WI38 (cell line): ENCODE measurements around the gene SLC25A39.
"Not testable (repeated sequence)": the region's sequence is repeated elsewhere in the genome, so short reads cannot be mapped to it uniquely, and the experiment has no call there.

ENCODE experiments used
- H3K4me3 ChIP-seq: 2 replicates; pipeline ENCODE4 v1.5.1; 2011; ENCODE audit warnings: low read depth, mild to moderate bottlenecking, control low read depth, low read length
- TF ChIP-seq, protein P1 (sequence below): IDR thresholded peaks from 2 replicates; pipeline ENCODE4 v1.5.1; 2012; ENCODE audit warnings: low read depth, mild to moderate bottlenecking, control low read depth, low read length

Gene SLC25A39

GRCh38 chr17:44348234-44348987 lies 23.8 kb upstream of the SLC25A39 start:
- TF ChIP-seq, protein P1, sequence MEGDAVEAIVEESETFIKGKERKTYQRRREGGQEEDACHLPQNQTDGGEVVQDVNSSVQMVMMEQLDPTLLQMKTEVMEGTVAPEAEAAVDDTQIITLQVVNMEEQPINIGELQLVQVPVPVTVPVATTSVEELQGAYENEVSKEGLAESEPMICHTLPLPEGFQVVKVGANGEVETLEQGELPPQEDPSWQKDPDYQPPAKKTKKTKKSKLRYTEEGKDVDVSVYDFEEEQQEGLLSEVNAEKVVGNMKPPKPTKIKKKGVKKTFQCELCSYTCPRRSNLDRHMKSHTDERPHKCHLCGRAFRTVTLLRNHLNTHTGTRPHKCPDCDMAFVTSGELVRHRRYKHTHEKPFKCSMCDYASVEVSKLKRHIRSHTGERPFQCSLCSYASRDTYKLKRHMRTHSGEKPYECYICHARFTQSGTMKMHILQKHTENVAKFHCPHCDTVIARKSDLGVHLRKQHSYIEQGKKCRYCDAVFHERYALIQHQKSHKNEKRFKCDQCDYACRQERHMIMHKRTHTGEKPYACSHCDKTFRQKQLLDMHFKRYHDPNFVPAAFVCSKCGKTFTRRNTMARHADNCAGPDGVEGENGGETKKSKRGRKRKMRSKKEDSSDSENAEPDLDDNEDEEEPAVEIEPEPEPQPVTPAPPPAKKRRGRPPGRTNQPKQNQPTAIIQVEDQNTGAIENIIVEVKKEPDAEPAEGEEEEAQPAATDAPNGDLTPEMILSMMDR, result no peak
- H3K4me3 ChIP-seq, result no peak overlapping the region

DNA sequence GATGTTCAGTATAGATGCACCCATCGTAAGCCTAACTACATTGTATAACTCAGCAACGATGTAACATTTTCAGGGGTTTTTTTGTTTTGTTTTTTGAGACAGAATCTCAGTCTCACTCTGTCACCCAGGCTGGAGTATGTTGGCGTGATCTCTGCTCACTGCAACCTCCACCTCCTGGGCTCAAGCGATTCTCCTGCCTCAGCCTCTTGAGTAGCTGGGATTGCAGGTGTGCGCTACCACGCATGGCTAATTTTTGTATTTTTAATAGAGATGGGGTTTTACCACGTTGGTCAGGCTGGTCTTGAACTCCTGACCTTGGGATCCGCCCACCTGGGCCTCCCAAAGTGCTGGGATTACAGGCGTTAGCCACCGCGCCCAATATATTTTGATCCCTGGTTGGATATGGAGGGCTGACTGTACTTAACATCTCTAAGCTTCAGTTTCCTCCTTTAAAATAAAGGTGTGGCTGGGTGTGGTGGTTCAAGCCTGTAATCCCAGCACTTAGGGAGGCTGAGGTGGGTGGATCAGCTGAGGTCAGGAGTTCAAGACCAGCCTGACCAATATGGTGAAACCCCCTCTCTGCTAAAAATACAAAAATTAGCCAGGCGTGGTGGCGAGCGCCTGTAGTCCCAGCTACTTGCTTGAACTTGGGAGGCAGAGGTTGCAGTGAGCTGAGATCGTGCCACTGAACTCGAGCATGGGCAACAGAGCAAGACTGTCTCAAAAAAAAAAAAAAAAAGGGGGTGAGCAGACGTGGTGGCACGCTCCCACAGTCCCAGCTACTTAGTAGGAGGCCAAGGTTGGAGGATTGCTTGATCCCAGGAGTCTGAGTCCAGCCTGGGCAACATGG lies 22.8 kb upstream of the SLC25A39 start:
- not testable (repeated sequence) for H3K4me3 ChIP-seq

DNA sequence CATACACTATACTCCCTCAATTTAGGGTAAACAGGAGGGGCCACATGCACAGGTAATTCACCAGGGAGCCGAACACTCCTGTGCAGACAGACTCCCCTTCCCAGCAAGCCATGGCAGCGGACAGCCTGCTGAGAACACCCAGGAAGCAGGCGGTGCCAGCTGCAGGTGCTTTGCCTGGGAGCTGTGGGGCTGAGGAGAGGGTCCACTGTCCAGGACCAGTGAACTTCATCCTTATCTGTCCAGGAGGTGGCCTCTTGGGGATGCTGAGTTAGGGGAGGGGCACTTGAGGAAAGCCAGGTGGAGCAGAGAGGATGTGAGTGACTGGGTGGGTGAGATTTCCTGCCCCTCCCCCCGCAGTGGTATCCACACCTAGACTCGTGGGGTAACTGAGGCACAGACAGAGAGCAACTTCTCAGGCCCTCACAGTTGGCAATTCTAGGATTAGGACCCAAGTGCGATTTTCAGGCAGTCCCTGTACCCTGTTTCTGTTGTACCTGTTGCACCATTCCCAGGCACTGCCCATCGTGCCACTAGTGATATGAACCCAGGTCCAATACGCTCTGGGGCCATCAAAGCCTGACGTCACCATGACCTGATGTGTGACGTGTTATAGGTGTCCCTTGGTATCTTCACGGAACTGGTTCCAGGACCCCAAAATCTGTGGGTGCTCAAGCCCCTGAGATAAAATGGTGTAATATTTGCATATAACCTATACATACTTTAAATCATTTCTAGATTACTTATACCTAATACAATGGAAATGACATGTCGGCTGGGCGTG lies 21.6 kb upstream of the SLC25A39 start:
- TF ChIP-seq, protein P1, result no peak

GRCh38 chr17:44345454-44346026 lies 20.9 kb upstream of the SLC25A39 start:
- H3K4me3 ChIP-seq, result peak overlapping the region; percentile 97
- TF ChIP-seq, protein P1, result peak; percentile 6; the same call in 1 of the 2 replicates

More for the DNA sequence above, 21.6 kb upstream of the SLC25A39 start:
- H3K4me3 ChIP-seq, result peak overlapping the region; percentile 97

- TF ChIP-seq, protein P1, result no peak
- H3K4me3 ChIP-seq, result peak within 1 kb of the TSS; percentile 97
These were observed 20.4 kb upstream of the SLC25A39 start, which contains the start of gene GRN for GRCh38 chr17:44344939-44345453. Gene GRN (plus strand): TSS chr17:44345302. CDS start chr17:44349165, 3,863 bp downstream.

DNA sequence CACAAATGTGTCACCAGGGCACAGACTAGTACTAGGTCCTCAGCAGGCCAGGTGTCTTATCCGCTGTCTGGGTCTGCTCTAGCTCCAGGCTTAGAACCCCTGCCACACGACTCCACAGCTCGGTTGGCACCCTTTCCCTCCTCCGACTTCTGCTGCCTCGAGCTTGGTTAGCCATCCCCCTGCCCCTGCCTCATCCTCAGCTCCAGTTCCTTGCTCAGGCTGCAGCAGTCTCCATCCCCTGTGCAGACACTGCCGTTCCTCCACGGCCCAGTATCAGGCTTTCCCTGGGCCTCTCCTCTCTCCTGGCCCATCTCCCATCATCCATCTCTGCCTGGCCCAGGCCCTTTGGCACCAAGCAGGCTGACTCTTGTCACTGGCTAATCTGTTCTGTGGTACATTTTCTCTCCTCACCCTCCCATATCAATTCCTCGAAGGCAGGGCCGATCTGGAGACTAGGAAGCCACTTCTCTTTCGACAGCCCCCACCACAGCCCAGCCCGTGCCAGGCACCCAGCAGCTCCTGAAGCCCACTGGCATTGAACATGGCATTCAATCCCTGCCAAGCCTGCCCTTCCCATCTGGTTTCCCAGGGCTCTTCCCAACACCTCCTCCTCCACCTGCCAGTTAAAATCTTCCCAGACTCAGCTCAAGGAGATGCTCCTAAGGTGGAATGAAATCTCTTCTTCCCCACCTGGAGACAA lies 19.0 kb upstream of the SLC25A39 start:
- TF ChIP-seq, protein P1, result no peak
- no peak overlapping the region for H3K4me3 ChIP-seq

DNA sequence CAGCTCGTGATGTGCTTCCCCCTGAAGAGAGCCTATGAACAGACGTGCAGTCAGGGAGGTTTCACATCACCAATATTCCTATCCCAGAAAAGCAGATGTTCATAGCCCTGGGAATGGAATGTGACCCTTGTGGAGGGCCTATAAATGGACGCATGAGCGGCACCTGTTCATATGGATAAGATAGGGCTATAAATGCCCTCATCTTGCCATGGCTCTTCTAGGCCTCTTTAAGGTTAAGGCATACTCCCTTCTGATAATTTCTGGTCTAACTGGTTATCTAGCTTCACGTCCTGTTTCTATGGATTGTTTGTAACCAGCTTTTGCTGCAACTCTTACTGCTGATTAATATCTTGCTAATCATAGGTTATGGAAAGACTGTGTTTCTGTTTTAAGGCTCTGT lies 15.9 kb upstream of the SLC25A39 start:
- H3K4me3 ChIP-seq, result not testable (repeated sequence)
